CD4-positive, alpha-beta memory T cell (primary cell): ENCODE measurements around the gene TK2. TPM values are rescaled to one million over a fixed set of nuclear protein-coding genes. Genes with fewer than 3 reads are reported as not detected.

ENCODE experiments used
- CTCF ChIA-PET: fragments of 350-600 bp; sonication (Branson Sonifier 250); formaldehyde crosslinking; loops from one replicate; lab custom pipeline; 2021; ENCODE audit warnings: inconsistent platforms; ENCODE audit not compliant: partially characterized antibody; lab: Charles Lee
- POLR2A ChIA-PET: fragments of 350-600 bp; sonication (Branson Sonifier 250); formaldehyde crosslinking; loops from one replicate; lab custom pipeline; 2021; ENCODE audit not compliant: partially characterized antibody; lab: Charles Lee
- DNase-seq, 5 donors: peaks; one replicate each; pipeline versions ENCODE4 v3.0.0 to v3.0.0-alpha.2; 2020 to 2022; ENCODE audit warnings: mixed read lengths in 1 of 5
- H3K27ac ChIP-seq: one replicate; pipeline ENCODE4 v1.7.0; 2013; ENCODE audit warnings: low read depth, low read length
- H3K27me3 ChIP-seq: 2 replicates; pipeline ENCODE4 v1.7.0; 2013; ENCODE audit warnings: mild to moderate bottlenecking, low read length, moderate library complexity; ENCODE audit not compliant: insufficient read depth
- H3K36me3 ChIP-seq: 2 replicates; pipeline ENCODE4 v1.7.0; 2013; ENCODE audit warnings: mild to moderate bottlenecking, low read length, moderate library complexity; ENCODE audit not compliant: insufficient read depth
- H3K4me1 ChIP-seq: 2 replicates; pipeline ENCODE4 v1.7.0; 2013; ENCODE audit warnings: mild to moderate bottlenecking, low read length, moderate library complexity; ENCODE audit not compliant: insufficient read depth
- H3K4me3 ChIP-seq, 2 donors: one replicate each; pipeline ENCODE4 v1.7.0; 2013; ENCODE audit warnings: low read length in 2 of 2, mild to moderate bottlenecking in 1 of 2
- H3K9me3 ChIP-seq, 2 donors: one replicate each; pipeline ENCODE4 v1.7.0; 2013; ENCODE audit warnings: low read length in 2 of 2, control low read depth in 1 of 2; ENCODE audit not compliant: control insufficient read depth in 1 of 2
- H3K27ac Mint-ChIP-seq, 7 donors: one replicate each; pipeline ENCODE4 v1.8.0; 2020 to 2021; ENCODE audit warnings: mixed read lengths in 7 of 7, mild to moderate bottlenecking in 6 of 7, inconsistent platforms in 3 of 7, moderate library complexity in 3 of 7
- H3K27me3 Mint-ChIP-seq, 2 donors: one replicate each; pipeline ENCODE4 v1.8.0; 2020 to 2021; ENCODE audit warnings: mixed read lengths in 2 of 2
- H3K36me3 Mint-ChIP-seq, 2 donors: one replicate each; pipeline ENCODE4 v1.8.0; 2020 to 2021; ENCODE audit warnings: mixed read lengths in 2 of 2, inconsistent platforms in 1 of 2, mild to moderate bottlenecking in 1 of 2
- H3K4me1 Mint-ChIP-seq, 4 donors: one replicate each; pipeline ENCODE4 v1.8.0; 2020 to 2021; ENCODE audit warnings: mixed read lengths in 4 of 4, mild to moderate bottlenecking in 1 of 4
- H3K4me3 Mint-ChIP-seq, 8 donors: one replicate each; pipeline ENCODE4 v1.8.0; 2020 to 2021; ENCODE audit warnings: mixed read lengths in 8 of 8, mild to moderate bottlenecking in 7 of 8, moderate library complexity in 6 of 8, inconsistent platforms in 3 of 8
- H3K9me3 Mint-ChIP-seq, 8 donors: one replicate each; pipeline ENCODE4 v1.8.0; 2020 to 2021; ENCODE audit warnings: mixed read lengths in 8 of 8, mild to moderate bottlenecking in 5 of 8, inconsistent platforms in 3 of 8, moderate library complexity in 1 of 8
- intact Hi-C: fragments of 100-400 bp; cut with micrococcal nuclease; formaldehyde crosslinking; loops from one replicate; pipeline ENCODE4 v1.15.1; 2023
- polyA plus RNA-seq, 2 donors: library from polyadenylated mRNA; unstranded; fragments of 300-500 nt; fragmentation: Illumina TruSeq; gene quantifications; one replicate each; pipeline ENCODE4 v1.2.3, GENCODE V29; 2021
- total RNA-seq, 2 experiments: library from RNA; stranded (reverse); gene quantifications; one replicate each; pipeline ENCODE4 v1.2.3, GENCODE V29; 2021

The TK2 gene
- total and polyA plus RNA-seq, 4 experiments from 2014 or later = 3.9 to 10.2 (median 7.4) TPM

DNA sequence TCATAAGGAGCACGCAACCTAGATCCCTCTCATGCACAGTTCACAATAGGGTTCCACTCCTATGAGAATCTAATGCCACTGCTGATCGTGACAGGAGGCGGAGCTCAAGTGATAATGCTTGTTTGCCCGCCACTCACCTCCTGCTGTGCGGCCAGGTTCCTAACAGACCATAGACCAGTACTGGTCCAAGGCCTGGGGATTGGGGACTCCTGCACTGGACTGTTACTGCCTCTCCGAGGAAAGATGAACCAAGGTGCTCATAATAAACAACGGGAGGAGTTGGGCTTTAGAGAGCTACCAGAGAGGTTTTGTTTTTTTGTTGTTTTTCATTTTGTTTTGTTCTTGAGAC lies 58.2 kb downstream of the TK2 start:
- H3K27ac Mint-ChIP-seq = peak overlapping the region in 1 of 7 donors; percentile 42
- CTCF ChIA-PET = interaction anchor here (0.9 to 1.7 kb wide), 4 partner anchors 9 to 87 kb away, joined by 3 to 6 read pairs (median 5); no protein-coding TSS in a partner anchor
- no peak overlapping the region for H3K4me3 ChIP-seq
- H3K4me1 ChIP-seq = no peaks in the 10 kb centered on the region
- no peaks in the 10 kb centered on the region for H3K27me3 ChIP-seq
- no peaks in the 10 kb centered on the region for H3K9me3 Mint-ChIP-seq
- H3K27ac ChIP-seq = no peak overlapping the region
- H3K9me3 ChIP-seq = no peaks in the 10 kb centered on the region
- peaks cover 0 to 2% of the 10 kb centered on the region in 2 donors for H3K27me3 Mint-ChIP-seq
- H3K4me1 Mint-ChIP-seq = peaks cover 0 to 2% (median 0%) of the 10 kb centered on the region in 4 donors
- POLR2A ChIA-PET = no interaction called here
- DNase-seq = no peak
- intact Hi-C loops = no loop called here
- H3K36me3 Mint-ChIP-seq = no peaks in the 10 kb centered on the region
- no peaks in the 10 kb centered on the region for H3K36me3 ChIP-seq
- no peak overlapping the region for H3K4me3 Mint-ChIP-seq

DNA sequence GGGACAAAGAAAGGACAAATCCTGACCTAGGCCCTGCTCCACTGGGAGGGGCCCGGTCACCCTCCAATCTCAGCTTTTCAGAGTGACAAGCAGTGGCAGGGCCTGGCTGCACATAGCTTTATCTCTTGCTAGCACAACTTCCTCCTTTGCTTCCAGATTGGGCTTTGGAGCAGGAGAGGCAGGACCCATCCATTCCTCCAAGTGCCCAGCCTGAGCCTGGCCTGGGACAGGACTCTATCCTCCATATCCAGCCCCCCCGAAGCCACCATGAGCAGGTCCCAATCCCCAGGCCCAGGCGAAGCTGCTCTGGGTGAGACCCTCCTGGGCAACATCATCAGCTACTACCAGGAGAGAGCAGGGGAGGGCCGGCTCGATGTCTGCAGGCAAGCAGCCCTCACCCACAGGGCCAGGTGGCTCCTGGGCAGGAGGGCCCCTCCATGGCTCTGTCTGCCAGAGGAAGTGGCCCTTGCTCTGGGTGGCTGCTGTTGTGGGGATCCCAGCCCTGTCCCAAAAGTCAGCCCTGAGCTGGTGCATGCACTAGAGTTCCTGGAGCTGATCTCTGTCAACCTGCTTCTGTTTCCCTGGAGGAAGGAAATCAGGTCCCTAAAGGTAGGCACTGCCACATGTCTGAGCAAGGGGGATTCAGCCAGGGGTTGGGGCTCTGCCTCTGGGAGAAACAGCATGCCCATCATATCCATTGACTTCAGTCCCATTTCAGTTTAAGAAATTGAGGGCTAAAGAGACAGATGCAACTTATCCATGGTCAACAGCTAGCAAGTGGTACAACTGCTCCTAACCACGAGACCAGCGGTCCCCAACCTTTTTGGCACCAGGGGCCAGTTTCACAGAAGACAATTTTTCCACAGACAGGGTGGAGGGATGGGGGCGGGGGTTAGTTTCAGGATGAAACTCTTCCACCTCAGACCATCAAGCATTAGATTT lies 58.9 kb downstream of the TK2 start:
- H3K4me3 Mint-ChIP-seq = peak overlapping the region in 1 of 8 donors; percentile 36
- CTCF ChIA-PET = interaction anchor here (1.2 to 1.7 kb wide), 3 partner anchors 8 to 86 kb away, joined by 4 to 6 read pairs (median 6); no protein-coding TSS in a partner anchor
- intact Hi-C loops = no loop called here

DNA sequence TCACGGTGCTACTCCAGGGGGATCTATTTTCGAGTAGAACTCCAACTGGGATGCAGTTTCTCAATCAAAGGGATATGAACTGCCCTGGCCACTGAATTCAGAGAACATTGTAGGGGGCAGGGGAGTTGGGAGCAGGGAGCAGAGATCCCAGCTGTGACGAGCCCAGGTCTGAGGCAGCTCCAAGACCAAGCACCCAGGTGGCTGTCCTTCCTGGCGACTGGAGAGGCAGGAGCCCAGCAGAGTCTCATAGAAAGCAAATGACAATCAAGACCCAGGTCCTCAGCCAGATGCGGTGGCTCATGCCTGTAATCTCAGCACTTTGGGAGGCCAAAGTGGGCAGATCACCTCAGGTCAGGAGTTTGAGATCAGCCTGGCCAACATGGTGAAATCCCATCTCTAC lies 60.1 kb downstream of the TK2 start:
- peak overlapping the region in 1 of 7 donors; percentile 19 for H3K27ac Mint-ChIP-seq
- CTCF ChIA-PET = interaction anchor here (1.3 kb wide), 1 partner anchor 84 kb away, joined by 4 read pairs; no protein-coding TSS in a partner anchor
- no peak overlapping the region for H3K27ac ChIP-seq
- POLR2A ChIA-PET = interaction anchor here (1.3 kb wide), 1 partner anchor 32 kb away, joined by 4 read pairs; no protein-coding TSS in a partner anchor
- no peaks in the 10 kb centered on the region for H3K9me3 ChIP-seq
- DNase-seq = no peak
- H3K4me3 Mint-ChIP-seq = no peak overlapping the region
- H3K36me3 ChIP-seq = no peaks in the 10 kb centered on the region
- no peaks in the 10 kb centered on the region for H3K9me3 Mint-ChIP-seq
- H3K4me1 ChIP-seq = no peaks in the 10 kb centered on the region
- H3K4me1 Mint-ChIP-seq = peaks cover 0 to 2% (median 0%) of the 10 kb centered on the region in 4 donors
- H3K4me3 ChIP-seq = no peak overlapping the region
- no peaks in the 10 kb centered on the region for H3K36me3 Mint-ChIP-seq
- H3K27me3 ChIP-seq = no peaks in the 10 kb centered on the region
- H3K27me3 Mint-ChIP-seq = peaks cover 0 to 2% of the 10 kb centered on the region in 2 donors
- intact Hi-C loops = no loop called here

More for the DNA sequence above, 58.9 kb downstream of the TK2 start:
- DNase-seq = no peak
- Mint-ChIP-seq H3K9me3 (no peaks in the 10 kb centered on the region), H3K27ac (peak overlapping the region in 3 of 7 donors; percentile 2 to 30 (median 18)), H3K36me3 (no peaks in the 10 kb centered on the region), H3K4me1 (peaks cover 0 to 2% (median 0%) of the 10 kb centered on the region in 4 donors), H3K27me3 (peaks cover 0 to 2% of the 10 kb centered on the region in 2 donors)
- Histone ChIP-seq H3K36me3 (no peaks in the 10 kb centered on the region), H3K9me3 (no peaks in the 10 kb centered on the region), H3K27ac (no peak overlapping the region), H3K4me3 (no peak overlapping the region), H3K27me3 (no peaks in the 10 kb centered on the region), H3K4me1 (no peaks in the 10 kb centered on the region)
- POLR2A ChIA-PET = interaction anchor here (1.1 to 1.3 kb wide), 2 partner anchors 31 to 60 kb away, joined by 3 to 4 read pairs; no protein-coding TSS in a partner anchor

DNA sequence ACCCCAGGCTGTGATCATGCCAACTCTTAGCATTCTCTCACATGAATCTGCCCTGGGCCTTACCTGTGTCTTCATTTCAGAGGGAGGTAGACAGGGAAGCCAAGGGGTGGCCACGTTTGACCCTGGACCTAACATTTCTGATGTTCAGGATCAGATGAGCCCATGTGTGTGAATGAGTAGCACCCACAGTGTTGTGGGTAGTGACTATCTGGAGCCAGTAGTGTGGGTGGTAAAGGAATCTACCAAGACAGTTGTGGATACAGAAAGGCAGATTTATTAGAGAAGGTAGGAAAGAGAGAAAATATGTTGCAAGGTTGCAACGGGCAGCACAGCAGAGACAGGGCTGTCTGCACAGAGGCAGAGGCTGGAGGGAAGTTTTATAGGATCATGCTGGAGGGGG lies 60.5 kb downstream of the TK2 start:
- no peak for DNase-seq
- Mint-ChIP-seq H3K4me3 (peak overlapping the region in 1 of 8 donors; percentile 4), H3K27me3 (no peaks in the 10 kb centered on the region), H3K9me3 (no peaks in the 10 kb centered on the region), H3K4me1 (peaks cover 0 to 2% (median 0%) of the 10 kb centered on the region in 4 donors), H3K36me3 (no peaks in the 10 kb centered on the region), H3K27ac (peak overlapping the region in 2 of 7 donors; percentile 1 to 19)
- no peaks in the 10 kb centered on the region for H3K36me3 ChIP-seq
- ChIA-PET POLR2A (no interaction called here), CTCF (interaction anchor here (1.3 to 1.6 kb wide), 2 partner anchors 10 to 83 kb away, joined by 4 to 7 read pairs; no protein-coding TSS in a partner anchor)
- intact Hi-C loops = no loop called here
- no peak overlapping the region for H3K27ac ChIP-seq
- H3K9me3 ChIP-seq = no peaks in the 10 kb centered on the region
- H3K27me3 ChIP-seq = no peaks in the 10 kb centered on the region
- no peak overlapping the region for H3K4me3 ChIP-seq
- H3K4me1 ChIP-seq = no peaks in the 10 kb centered on the region

DNA sequence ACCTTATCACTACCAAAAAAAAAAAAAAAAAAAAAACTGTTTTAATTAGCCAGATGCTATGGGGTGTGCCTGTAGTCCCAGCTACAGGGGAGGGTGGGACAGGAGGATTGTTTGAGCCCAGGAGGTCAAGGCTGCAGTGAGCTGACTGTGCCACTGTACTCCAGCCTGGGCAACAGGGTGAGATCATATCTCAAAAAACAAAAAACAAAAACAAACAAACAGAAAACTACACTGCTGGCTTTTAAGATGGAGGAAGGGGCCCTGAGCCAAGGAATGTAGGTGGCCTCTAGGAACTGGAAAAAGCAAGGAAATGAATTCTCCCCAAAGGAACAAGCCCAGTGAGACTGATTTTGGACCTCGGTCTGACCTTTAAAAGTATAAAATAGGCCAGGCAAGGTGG lies 61.4 kb downstream of the TK2 start:
- Histone ChIP-seq H3K36me3 (no peaks in the 10 kb centered on the region), H3K27ac (no peak overlapping the region), H3K27me3 (no peaks in the 10 kb centered on the region), H3K9me3 (no peaks in the 10 kb centered on the region), H3K4me1 (peaks cover 2% of the 10 kb centered on the region), H3K4me3 (no peak overlapping the region)
- no peaks in the 10 kb centered on the region for H3K9me3 Mint-ChIP-seq
- intact Hi-C loops = no loop called here
- H3K27me3 Mint-ChIP-seq = no peaks in the 10 kb centered on the region
- POLR2A ChIA-PET = no interaction called here
- CTCF ChIA-PET = interaction anchor here (0.7 to 1.6 kb wide), 4 partner anchors 9 to 120 kb away, joined by 3 to 7 read pairs (median 4); no protein-coding TSS in a partner anchor
- no peaks in the 10 kb centered on the region for H3K36me3 Mint-ChIP-seq
- H3K27ac Mint-ChIP-seq = no peak overlapping the region
- H3K4me3 Mint-ChIP-seq = no peak overlapping the region
- DNase-seq = no peak
- peaks cover 6 to 8% (median 7%) of the 10 kb centered on the region in 4 donors for H3K4me1 Mint-ChIP-seq

DNA sequence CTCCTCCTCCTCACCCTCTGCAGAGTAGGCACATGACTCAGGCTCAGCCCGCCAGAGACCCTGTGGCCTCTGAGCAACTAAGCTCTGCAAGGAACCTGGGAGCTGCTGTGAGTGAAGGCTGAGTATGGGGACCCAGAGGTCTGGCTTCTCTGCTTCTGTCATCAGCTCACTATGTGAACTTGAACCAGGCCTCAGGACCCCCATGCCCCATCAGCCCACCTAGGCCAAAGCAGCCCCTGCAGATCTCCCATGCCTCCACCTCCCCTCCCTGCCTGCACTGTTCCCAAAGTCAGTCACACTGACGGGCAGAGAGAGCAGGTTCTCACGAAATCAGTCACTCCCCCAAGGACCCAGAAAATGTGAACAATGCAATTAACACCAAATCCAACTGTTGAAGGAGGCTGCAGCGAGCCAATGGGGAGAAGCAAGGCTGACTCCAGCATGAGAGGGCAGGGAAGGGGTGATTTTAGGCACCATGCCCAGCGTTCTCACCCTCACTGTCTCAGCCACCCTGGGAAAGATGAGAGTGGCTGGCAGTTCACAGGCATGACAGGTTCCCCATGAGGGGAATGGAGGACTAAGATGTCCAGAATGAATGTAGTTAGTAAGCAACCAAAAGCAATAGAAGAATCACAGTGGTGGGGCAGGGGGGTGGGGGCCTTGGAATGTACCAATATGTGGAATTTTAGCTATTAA lies 62.2 kb downstream of the TK2 start:
- H3K4me3 Mint-ChIP-seq = no peak overlapping the region

More for the DNA sequence above, 62.2 kb downstream of the TK2 start:
- Histone ChIP-seq H3K9me3 (no peaks in the 10 kb centered on the region), H3K27me3 (no peaks in the 10 kb centered on the region), H3K4me1 (peaks cover 7% of the 10 kb centered on the region), H3K27ac (no peak overlapping the region), H3K4me3 (no peak overlapping the region), H3K36me3 (no peaks in the 10 kb centered on the region)
- intact Hi-C loops = no loop called here
- Mint-ChIP-seq H3K27me3 (no peaks in the 10 kb centered on the region), H3K4me1 (peaks cover 8 to 15% (median 10%) of the 10 kb centered on the region in 4 donors), H3K27ac (peak overlapping the region in 3 of 7 donors; percentile 48 to 80 (median 50)), H3K9me3 (no peaks in the 10 kb centered on the region), H3K36me3 (no peaks in the 10 kb centered on the region)
- ChIA-PET CTCF (interaction anchor here (0.7 to 5.4 kb wide), 5 partner anchors 8 to 121 kb away, joined by 3 to 72 read pairs (median 7); no protein-coding TSS in a partner anchor), POLR2A (interaction anchor here (0.9 to 1.6 kb wide), 3 partner anchors 11 to 163 kb away, joined by 3 to 4 read pairs (median 4); no protein-coding TSS in a partner anchor)
- no peak for DNase-seq
